Ishikawa (cell line): ENCODE data around the gene POU3F2.

ENCODE experiments used
- CEBPB ChIP-seq: IDR thresholded peaks from 2 replicates; pipeline ENCODE4 v1.6.1; 2012
- CREB1 ChIP-seq: IDR thresholded peaks from 2 replicates; pipeline ENCODE4 v1.6.1; 2012; ENCODE audit warnings: low read depth
- EGR1 ChIP-seq: IDR thresholded peaks from 2 replicates; pipeline ENCODE4 v1.6.1; 2012
- EP300 ChIP-seq: IDR thresholded peaks from 2 replicates; pipeline ENCODE4 v1.6.1; 2012; ENCODE audit warnings: borderline replicate concordance
- FOXM1 ChIP-seq: IDR thresholded peaks from 2 replicates; pipeline ENCODE4 v1.6.1; 2012; ENCODE audit warnings: low read depth, borderline replicate concordance
- NFIC ChIP-seq: IDR thresholded peaks from 2 replicates; pipeline ENCODE4 v1.6.1; 2012
- RAD21 ChIP-seq: IDR thresholded peaks from 2 replicates; pipeline ENCODE4 v1.6.1; 2012; ENCODE audit warnings: low read depth
- TAF1 ChIP-seq: IDR thresholded peaks from 2 replicates; pipeline ENCODE4 v1.6.1; 2012; ENCODE audit warnings: low read depth, mild to moderate bottlenecking
- TCF12 ChIP-seq: IDR thresholded peaks from 2 replicates; pipeline ENCODE4 v1.6.1; 2012; ENCODE audit warnings: low read depth
- TEAD4 ChIP-seq: IDR thresholded peaks from 2 replicates; pipeline ENCODE4 v1.6.1; 2012
- YY1 ChIP-seq: IDR thresholded peaks from 2 replicates; pipeline ENCODE4 v1.6.1; 2012; ENCODE audit warnings: low read depth
- ZBTB7A ChIP-seq: IDR thresholded peaks from 2 replicates; pipeline ENCODE4 v1.6.1; 2012; ENCODE audit warnings: low read depth
- TF ChIP-seq, protein P1 (sequence below): IDR thresholded peaks from 2 replicates; pipeline ENCODE4 v1.6.1; 2012; ENCODE audit warnings: low read depth, mild to moderate bottlenecking
- TF ChIP-seq, protein P2 (sequence below): IDR thresholded peaks from 2 replicates; pipeline ENCODE4 v1.6.1; 2012

DNA sequence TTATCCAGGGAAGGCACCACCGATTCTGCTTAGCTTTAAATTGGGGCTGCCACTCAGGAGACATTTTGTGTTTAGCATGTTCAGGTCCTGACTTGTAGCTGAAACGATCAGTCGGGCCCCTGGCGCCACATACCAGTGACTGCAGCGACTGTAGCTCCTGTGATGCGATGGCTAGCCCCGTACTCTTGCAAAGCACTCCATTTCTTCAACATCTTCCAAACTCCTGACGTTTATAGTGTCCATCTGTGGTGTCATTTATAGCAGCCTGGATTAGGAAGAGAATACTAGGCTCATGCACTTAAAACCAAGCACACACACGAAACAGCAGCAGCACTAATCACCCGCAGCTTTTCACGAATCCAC lies 13.0 kb downstream of the POU3F2 start:
- TF ChIP-seq RAD21 (no peak), EP300 (no peak), ZBTB7A (no peak), EGR1 (no peak), FOXM1 (no peak), TEAD4 (no peak), TAF1 (no peak), TCF12 (no peak), YY1 (no peak), CREB1 (no peak), NFIC (no peak), CEBPB (no peak)
- TF ChIP-seq, protein P1, sequence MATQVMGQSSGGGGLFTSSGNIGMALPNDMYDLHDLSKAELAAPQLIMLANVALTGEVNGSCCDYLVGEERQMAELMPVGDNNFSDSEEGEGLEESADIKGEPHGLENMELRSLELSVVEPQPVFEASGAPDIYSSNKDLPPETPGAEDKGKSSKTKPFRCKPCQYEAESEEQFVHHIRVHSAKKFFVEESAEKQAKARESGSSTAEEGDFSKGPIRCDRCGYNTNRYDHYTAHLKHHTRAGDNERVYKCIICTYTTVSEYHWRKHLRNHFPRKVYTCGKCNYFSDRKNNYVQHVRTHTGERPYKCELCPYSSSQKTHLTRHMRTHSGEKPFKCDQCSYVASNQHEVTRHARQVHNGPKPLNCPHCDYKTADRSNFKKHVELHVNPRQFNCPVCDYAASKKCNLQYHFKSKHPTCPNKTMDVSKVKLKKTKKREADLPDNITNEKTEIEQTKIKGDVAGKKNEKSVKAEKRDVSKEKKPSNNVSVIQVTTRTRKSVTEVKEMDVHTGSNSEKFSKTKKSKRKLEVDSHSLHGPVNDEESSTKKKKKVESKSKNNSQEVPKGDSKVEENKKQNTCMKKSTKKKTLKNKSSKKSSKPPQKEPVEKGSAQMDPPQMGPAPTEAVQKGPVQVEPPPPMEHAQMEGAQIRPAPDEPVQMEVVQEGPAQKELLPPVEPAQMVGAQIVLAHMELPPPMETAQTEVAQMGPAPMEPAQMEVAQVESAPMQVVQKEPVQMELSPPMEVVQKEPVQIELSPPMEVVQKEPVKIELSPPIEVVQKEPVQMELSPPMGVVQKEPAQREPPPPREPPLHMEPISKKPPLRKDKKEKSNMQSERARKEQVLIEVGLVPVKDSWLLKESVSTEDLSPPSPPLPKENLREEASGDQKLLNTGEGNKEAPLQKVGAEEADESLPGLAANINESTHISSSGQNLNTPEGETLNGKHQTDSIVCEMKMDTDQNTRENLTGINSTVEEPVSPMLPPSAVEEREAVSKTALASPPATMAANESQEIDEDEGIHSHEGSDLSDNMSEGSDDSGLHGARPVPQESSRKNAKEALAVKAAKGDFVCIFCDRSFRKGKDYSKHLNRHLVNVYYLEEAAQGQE: no peak
- TF ChIP-seq, protein P2, sequence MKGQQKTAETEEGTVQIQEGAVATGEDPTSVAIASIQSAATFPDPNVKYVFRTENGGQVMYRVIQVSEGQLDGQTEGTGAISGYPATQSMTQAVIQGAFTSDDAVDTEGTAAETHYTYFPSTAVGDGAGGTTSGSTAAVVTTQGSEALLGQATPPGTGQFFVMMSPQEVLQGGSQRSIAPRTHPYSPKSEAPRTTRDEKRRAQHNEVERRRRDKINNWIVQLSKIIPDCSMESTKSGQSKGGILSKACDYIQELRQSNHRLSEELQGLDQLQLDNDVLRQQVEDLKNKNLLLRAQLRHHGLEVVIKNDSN: no peak
